ENCODE results near the gene RFPL3.

DNA sequence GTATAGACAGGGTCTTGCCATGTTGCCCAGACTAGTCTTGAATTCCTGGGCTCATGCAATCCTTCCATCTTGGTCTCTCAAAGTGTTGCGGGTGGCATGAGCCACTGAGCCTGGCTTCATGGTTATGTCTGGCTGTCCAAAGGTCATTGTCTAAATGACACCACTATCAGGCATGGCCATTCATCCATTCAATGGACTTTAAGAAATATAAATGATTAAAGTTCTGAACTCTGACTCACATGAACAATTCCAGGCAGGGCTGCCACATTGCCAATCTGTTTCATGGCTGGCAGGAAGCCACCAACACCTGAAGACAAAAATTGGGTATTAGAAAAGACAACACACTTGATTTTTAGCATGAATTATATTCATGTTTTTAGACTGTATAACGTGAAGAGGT is 50.3 kb downstream of the RFPL3 start:
- no peak for TF ChIP-seq CTCF (IDR thresholded peaks at IDR 0.05; ENCODE audit: insufficient read depth, low read depth, low read length)
- TF ChIP-seq EZH2 (IDR thresholded peaks at IDR 0.05; ENCODE audit: insufficient read depth, low read length) = no peak
